Ecto neural progenitor cell (in vitro differentiated cells): ENCODE data around the gene DCAF15.
A peak's percentile ranks its signal among the peaks of the same experiment; 100 is the strongest.

Source experiments
- DNase-seq: peaks from one replicate; pipeline ENCODE4 v3.0.0-alpha.2; 2018; ENCODE audit warnings: low spot score

DCAF15 gene

GRCh38 chr19:13976446-13976845 lies 24.1 kb downstream of the DCAF15 start:
- no peak for DNase-seq

- DNase-seq, result no peak
These were observed 25.5 kb downstream of the DCAF15 start for GRCh38 chr19:13977803-13978202.

GRCh38 chr19:13978351-13979243 lies 26.3 kb downstream of the DCAF15 start:
- DNase-seq, result peak; percentile 95

GRCh38 chr19:13979244-13979615 lies 26.9 kb downstream of the DCAF15 start:
- DNase-seq, result no peak

- no peak for DNase-seq
These were observed 27.4 kb downstream of the DCAF15 start for GRCh38 chr19:13979686-13980085.

- DNase-seq, result no peak
These were observed 28.0 kb downstream of the DCAF15 start for GRCh38 chr19:13980340-13980739.

GRCh38 chr19:13981021-13981420 lies 28.7 kb downstream of the DCAF15 start:
- DNase-seq, result no peak

- DNase-seq, result no peak
These were observed 29.2 kb downstream of the DCAF15 start for GRCh38 chr19:13981467-13981866.

- DNase-seq, result no peak
These were observed 29.7 kb downstream of the DCAF15 start for GRCh38 chr19:13981988-13982501.

- DNase-seq, result no peak
These were observed 30.5 kb downstream of the DCAF15 start for GRCh38 chr19:13982773-13983172.

GRCh38 chr19:13983213-13983889 lies 31.0 kb downstream of the DCAF15 start:
- no peak for DNase-seq

GRCh38 chr19:13984186-13984585 lies 31.9 kb downstream of the DCAF15 start:
- DNase-seq, result no peak

GRCh38 chr19:13984875-13985741 lies 32.8 kb downstream of the DCAF15 start:
- no peak for DNase-seq

- DNase-seq, result no peak
These were observed 33.5 kb downstream of the DCAF15 start for GRCh38 chr19:13985771-13986347.

- peak; percentile 61 for DNase-seq
These were observed 34.1 kb downstream of the DCAF15 start for GRCh38 chr19:13986348-13986904.

- no peak for DNase-seq
These were observed 35.0 kb downstream of the DCAF15 start for GRCh38 chr19:13987101-13987890.

GRCh38 chr19:13989487-13989886 lies 37.2 kb downstream of the DCAF15 start:
- no peak for DNase-seq

- DNase-seq, result no peak
These were observed 37.8 kb downstream of the DCAF15 start for GRCh38 chr19:13990085-13990484.

- no peak for DNase-seq
These were observed 39.7 kb downstream of the DCAF15 start for GRCh38 chr19:13992025-13992424.

GRCh38 chr19:13993590-13994300 lies 41.4 kb downstream of the DCAF15 start:
- no peak for DNase-seq
